Upper lobe of right lung (tissue), 1 donor: ENCODE data around the gene ARHGEF10L. TPM values are rescaled to one million over a fixed set of nuclear protein-coding genes. Genes with fewer than 3 reads are reported as not detected.

ENCODE experiments used
- ATAC-seq: fragments of 200-7000 bp; cut with Tn5 transposase; one replicate; pipeline ENCODE4 v1.9.1; 2020; ENCODE audit warnings: mild to moderate bottlenecking, moderate library complexity
- DNase-seq: peaks from one replicate; pipeline ENCODE4 v3.0.0-alpha.2; 2020
- H3K27ac ChIP-seq: fragments of 200-600 bp; one replicate; pipeline ENCODE4 v1.8.0; 2022
- H3K27me3 ChIP-seq: fragments of 200-600 bp; one replicate; pipeline ENCODE4 v1.8.0; 2022; ENCODE audit warnings: mild to moderate bottlenecking
- H3K36me3 ChIP-seq: fragments of 200-600 bp; one replicate; pipeline ENCODE4 v1.8.0; 2022
- H3K4me1 ChIP-seq: fragments of 200-600 bp; one replicate; pipeline ENCODE4 v1.8.0; 2022
- H3K4me3 ChIP-seq: fragments of 200-600 bp; one replicate; pipeline ENCODE4 v1.8.0; 2022; ENCODE audit warnings: mild to moderate bottlenecking
- H3K9me3 ChIP-seq: fragments of 200-600 bp; one replicate; pipeline ENCODE4 v1.8.0; 2022
- CTCF ChIP-seq: fragments of 200-600 bp; IDR thresholded peaks from one replicate; pipeline ENCODE4 v1.8.0; 2022; ENCODE audit warnings: antibody characterized with exemption
- intact Hi-C: fragments of 100-400 bp; cut with DNase I; formaldehyde crosslinking; loops from one replicate; pipeline ENCODE4 v1.11.0; 2022
- total RNA-seq: library from RNA; stranded (reverse); fragmentation: NEBNext Ultra II Directional; extraction: Animal tissue kit (Norgen Biotek cat#: 25700); gene quantifications from one replicate; pipeline ENCODE4 v1.2.1, GENCODE V29; 2021
- donor health status: DM: no; HTN: yes; CAD: no; lungs with severe emphysema.

Gene ARHGEF10L
- total RNA-seq, 1 donor from 2014 or later: 34.1 TPM

DNA sequence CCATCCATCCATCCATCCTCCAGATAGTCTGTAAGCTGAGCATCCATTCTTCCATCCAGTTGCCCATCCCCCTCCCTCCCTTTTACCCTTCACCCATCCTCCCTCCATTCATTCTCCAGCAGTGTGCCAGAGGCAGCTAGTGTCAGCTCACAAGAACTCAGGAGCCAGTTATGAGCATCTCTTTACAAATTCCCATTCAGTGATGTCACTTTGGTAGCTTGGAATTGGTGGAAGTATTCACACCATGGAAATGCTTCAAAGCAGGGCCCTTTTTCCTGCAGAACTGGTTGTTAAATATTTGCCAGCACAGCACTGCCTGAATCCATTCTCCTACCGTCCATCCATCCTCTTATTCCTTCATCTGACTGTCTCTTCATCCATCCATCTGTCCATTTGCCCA, 72.5 kb downstream of the ARHGEF10L start:
- no peaks in the 10 kb centered on the region for H3K9me3 ChIP-seq
- no peak overlapping the region for H3K27ac ChIP-seq
- intact Hi-C loops: no loop called here
- DNase-seq: no peak
- no peaks in the 10 kb centered on the region for H3K4me1 ChIP-seq
- no peak overlapping the region for H3K4me3 ChIP-seq
- no peaks in the 10 kb centered on the region for H3K27me3 ChIP-seq
- ATAC-seq: no peak
- TF ChIP-seq CTCF: no peak
- peaks cover 6% of the 10 kb centered on the region for H3K36me3 ChIP-seq

- TF ChIP-seq CTCF: no peak
- ATAC-seq (no peak), DNase-seq (no peak)
- H3K4me1 ChIP-seq: peaks cover 5% of the 10 kb centered on the region
- intact Hi-C loops: no loop called here
- peaks cover 5% of the 10 kb centered on the region for H3K36me3 ChIP-seq
- H3K9me3 ChIP-seq: no peaks in the 10 kb centered on the region
- H3K4me3 ChIP-seq: no peak overlapping the region
- H3K27me3 ChIP-seq: no peaks in the 10 kb centered on the region
- H3K27ac ChIP-seq: no peak overlapping the region
Measured at GRCh38 chr1:17612831-17613230, 73.3 kb downstream of the ARHGEF10L start.

DNA sequence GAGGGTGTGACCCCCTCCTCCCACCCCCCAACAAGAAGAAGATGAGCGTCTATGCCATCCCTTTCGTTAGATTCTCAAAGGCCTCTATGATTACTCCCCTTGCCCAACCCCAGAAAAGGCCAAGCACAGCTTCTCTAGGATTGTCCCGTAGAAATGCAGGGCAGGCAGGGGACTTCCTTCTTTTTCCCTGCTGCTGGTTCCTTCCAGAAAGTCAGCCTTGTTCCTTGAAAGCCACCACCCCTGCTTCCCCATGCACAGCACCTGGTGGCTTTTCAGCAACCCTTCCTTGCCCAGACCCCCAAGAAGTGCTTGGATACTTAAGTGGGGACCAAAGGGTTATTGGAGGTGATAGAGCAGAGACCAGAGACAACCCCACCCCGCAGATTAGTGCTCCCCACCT, 75.1 kb downstream of the ARHGEF10L start:
- H3K36me3 ChIP-seq: no peaks in the 10 kb centered on the region
- no peak for TF ChIP-seq CTCF
- DNase-seq: no peak
- no peak for ATAC-seq
- H3K4me3 ChIP-seq: no peak overlapping the region
- intact Hi-C loops: no loop called here
- H3K4me1 ChIP-seq: peaks cover 6% of the 10 kb centered on the region
- H3K27me3 ChIP-seq: no peaks in the 10 kb centered on the region
- no peak overlapping the region for H3K27ac ChIP-seq
- no peaks in the 10 kb centered on the region for H3K9me3 ChIP-seq

DNA sequence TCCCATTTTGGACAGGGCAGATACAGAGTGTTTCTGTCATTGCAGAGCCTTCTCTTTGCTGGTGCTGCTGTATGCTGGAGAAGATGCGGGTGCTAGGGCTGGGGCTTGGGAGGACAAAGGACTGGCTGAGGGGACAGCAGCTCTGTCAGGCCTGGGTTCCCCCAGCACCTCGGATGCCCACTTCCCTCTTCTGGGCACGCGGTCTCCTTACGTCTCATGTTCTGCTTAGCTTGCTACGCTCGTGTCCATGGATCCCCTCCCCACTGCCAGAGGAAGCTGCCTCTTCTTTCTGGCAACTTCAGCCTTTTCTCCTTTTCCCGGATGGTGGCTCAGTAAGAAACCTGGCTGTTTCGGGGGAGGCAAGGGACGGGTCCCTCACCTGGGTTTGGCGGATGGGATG, 75.7 kb downstream of the ARHGEF10L start:
- no peaks in the 10 kb centered on the region for H3K9me3 ChIP-seq
- no peak overlapping the region for H3K4me3 ChIP-seq
- intact Hi-C loops: no loop called here
- TF ChIP-seq CTCF: no peak
- ATAC-seq (peak; percentile 21), DNase-seq (no peak)
- H3K4me1 ChIP-seq: peaks cover 6% of the 10 kb centered on the region
- no peaks in the 10 kb centered on the region for H3K27me3 ChIP-seq
- H3K27ac ChIP-seq: no peak overlapping the region
- H3K36me3 ChIP-seq: no peaks in the 10 kb centered on the region

GRCh38 chr1:17615959-17616358, 76.5 kb downstream of the ARHGEF10L start:
- Histone ChIP-seq H3K9me3 (no peaks in the 10 kb centered on the region), H3K36me3 (no peaks in the 10 kb centered on the region), H3K27me3 (no peaks in the 10 kb centered on the region), H3K27ac (no peak overlapping the region), H3K4me1 (peaks cover 6% of the 10 kb centered on the region), H3K4me3 (no peak overlapping the region)
- TF ChIP-seq CTCF: no peak
- intact Hi-C loops: no loop called here
- no peak for DNase-seq
- no peak for ATAC-seq

DNA sequence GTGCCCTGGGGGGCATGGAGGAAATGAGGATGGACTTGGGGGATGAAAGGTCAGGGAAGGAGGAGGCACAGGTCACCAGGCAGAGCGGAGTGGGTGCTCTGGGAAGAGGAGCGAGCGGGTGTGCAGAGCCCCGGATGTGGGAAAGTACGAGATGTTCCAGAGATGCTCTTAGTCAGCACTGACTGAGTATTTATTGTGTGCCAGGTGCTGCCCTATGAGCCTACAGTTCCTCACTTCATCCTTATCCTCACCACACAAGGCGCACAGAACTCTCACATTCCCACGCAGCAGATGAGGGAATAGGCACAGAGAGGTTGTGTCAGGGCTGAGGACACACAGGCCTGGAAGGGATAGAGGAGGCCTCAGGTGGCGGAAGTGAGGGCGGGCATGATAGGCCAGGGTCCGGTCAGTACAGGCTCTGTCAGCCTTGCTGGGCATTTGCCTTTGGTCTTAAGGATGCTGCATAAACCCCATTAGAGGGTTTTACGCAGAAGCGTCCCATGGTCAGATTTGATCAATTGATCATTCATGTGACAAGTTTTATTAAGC, 77.3 kb downstream of the ARHGEF10L start:
- DNase-seq (no peak), ATAC-seq (no peak)
- no peak for TF ChIP-seq CTCF
- Histone ChIP-seq H3K4me1 (peaks cover 6% of the 10 kb centered on the region), H3K27me3 (no peaks in the 10 kb centered on the region), H3K27ac (no peak overlapping the region), H3K9me3 (no peaks in the 10 kb centered on the region), H3K36me3 (no peaks in the 10 kb centered on the region), H3K4me3 (no peak overlapping the region)
- intact Hi-C loops: no loop called here
